HG02884 (cell line): Measurements from ENCODE around the gene GRAP.

Source experiments
- ATAC-seq: cut with Tn5 transposase; IDR thresholded peaks from one replicate; pipeline ENCODE4 v1.9.1; 2021; ENCODE audit warnings: mild to moderate bottlenecking, moderate library complexity; ENCODE audit not compliant: unreplicated experiment

The GRAP gene

DNA sequence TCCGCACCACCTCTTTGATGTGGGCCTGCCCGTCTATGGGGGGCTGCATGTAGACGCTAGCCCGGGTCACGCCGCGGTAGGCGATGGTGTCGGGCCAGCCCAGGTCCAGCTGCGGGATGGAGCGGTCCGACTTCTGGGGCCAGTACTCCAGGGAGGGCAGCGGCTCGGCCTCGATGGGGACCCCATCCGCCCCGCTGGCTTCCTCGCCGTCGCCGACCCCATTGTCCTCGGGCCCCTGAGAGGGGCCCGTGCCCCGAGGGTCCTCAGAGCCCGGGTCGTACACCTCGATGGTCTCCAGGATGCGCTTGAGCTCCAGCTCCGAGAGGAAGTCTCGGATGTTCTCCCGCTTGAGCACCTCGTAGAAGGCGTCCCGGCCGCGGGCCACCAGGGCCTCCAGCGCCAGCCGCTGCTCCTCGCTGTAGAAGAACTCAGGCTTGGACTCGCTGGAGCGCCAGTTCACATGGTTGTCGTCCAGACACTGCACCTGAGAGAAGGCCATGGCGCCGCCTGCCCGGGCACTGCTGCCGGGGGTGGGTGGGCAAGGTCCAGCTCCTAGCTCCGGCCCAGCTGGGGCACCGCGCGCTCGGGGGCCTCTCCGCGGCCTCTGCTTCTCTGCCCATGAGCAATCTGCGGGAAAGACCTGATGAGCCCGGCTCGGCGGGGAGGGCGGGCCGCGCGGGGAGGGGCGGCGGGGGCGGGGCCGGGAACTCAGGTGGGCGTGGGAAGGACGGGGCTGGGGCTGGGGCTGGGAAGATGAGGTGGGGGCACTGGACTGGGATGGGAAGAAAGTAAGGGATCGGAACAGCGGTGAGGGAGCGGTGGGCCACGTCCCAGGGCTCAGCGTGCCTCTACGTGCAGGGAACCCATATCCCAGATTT, 43.0 kb downstream of the GRAP start:
- ATAC-seq = no peak

DNA sequence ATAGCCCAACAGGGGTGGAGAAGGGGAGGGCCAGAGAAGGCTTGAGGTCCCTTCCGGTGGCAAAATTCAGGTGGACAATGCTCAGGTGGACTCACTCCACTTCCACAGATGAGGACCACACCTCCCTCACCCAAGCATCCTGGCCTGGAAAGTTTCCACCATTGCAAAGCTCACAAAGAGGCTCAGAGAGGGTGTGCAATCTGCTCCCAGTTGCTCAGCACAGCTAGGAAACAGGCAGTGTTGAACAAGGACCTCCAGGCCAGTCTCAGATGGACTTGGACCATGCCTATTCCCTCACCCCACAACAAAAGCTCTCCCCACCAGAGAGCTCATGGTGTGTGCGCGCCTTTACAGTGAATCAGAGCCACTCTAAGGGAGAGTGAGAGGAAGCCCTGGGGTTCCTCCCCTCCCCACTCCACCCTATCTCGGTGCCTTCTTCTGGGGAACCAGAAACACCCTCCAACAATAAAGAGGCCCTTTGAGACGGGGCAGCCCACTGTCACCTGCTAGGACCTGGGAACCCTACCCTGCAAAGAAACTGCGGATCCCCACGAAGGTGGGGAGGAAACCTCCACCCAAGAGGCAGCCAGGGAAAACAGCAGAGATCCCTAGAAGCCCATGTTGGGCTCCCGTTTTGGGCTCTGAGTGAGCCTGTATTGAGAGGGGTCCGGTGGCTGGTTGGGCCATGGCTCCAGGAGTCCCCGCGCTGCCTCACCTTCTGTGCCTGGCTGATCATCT, 43.8 kb downstream of the GRAP start:
- ATAC-seq = no peak

DNA sequence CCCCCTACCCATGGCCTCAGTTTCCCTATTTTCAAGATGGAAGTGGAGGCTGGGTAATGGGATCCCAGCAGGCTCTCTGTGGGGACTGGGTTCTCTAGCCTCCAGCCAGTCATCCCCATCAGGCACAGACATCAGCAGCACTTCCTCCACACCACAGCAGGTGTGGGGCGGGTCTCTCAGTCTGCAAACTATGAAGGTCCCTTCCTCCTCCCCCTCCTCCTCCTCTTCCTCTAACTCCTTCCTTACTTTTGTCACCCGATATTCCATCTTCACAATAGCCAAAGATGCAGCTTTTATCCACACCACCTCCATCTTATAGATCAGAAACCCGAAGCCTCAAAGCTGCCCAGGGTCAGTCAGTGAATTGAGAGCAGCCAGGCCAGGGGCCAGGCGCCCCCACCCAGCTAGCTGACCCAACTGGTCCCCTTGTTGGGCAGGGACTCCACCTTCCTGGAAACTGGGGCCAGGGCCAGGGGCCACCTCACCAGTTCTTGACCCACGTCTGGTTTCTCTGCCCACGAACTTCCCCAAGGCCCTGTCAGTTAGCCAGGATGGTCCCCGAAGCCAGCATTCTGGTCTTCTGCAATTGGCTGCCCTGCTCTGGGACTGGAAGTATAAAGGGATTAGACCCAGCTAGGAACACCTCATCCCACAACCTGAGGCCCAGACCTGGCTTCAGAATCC, 44.7 kb downstream of the GRAP start:
- no peak for ATAC-seq

DNA sequence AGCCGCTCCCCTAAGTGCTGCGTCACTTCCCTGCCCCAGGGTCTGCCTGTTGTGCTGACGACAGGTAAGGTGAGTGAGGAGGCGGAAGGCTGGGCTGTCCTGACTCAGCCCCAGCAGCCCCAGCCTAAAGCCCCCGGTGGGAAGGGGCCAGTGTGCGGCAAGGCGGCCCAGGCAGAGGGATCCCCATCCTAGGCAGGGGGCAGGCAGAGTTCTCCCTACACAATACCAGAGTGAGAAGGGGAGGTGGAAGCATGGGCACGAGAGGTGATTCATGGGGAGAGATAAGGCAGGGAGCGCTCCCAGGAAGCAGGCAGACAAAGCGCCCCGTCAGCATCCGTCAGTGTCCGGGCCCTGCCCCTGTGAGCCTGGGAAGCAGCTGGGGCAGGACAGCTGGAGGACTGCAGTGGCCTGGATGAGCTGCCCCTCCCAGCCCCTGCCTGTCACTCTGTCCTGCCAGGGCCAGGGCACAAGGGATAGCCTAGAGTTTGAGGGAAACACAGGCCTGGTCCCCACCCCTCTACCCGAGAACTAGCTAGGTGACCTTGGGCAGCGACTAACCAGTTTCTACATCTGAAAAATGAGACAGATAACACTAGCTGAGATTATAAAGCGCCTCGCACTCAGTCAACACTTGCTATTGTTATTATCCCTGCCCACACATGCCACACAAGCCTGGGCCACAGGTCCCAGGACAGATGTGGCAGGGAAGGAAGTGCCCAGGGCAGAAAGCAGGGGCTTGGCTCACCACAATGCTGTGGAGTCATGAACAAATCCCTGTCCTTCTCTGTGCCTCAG, 46.0 kb downstream of the GRAP start:
- ATAC-seq = no peak

DNA sequence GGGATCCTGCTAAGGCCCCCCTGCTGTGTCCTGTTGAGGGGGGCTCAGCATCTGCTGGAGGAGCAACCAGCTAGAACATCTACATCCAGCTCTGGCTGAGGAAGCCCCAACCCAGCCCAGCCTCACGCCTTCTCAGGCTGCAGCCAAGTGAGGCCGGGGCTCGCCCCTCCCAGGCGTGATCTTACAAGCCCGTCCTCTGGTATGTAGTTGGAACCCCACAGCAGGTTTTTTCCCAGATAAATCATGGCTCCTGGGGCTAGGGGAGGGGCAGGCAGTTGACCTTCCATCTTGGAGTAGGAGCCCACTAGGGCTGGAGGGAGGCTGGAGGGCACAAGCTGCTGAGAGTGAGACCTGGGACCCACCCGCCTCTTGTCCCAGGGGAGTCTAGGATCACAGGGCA, 46.8 kb downstream of the GRAP start:
- no peak for ATAC-seq

DNA sequence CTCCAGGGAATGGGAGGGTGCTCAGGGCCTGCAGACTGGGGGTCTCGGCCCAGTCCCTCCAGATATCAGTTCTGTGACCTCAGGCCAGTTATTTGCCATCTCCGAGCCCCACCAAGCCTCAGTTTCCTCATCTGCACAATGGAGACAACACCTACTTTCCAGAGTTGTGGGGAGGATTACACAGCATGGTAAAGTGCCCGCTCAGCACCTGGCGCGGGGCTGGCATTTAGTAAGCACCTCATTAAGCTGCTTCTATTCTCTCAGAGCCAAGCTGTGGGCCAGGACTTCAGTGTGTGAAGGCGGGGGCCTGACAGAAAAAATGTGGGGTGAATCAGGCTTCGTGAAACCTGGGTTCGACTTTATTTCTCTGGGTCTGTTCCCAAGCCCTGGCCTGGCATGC, 47.4 kb downstream of the GRAP start:
- ATAC-seq = no peak

DNA sequence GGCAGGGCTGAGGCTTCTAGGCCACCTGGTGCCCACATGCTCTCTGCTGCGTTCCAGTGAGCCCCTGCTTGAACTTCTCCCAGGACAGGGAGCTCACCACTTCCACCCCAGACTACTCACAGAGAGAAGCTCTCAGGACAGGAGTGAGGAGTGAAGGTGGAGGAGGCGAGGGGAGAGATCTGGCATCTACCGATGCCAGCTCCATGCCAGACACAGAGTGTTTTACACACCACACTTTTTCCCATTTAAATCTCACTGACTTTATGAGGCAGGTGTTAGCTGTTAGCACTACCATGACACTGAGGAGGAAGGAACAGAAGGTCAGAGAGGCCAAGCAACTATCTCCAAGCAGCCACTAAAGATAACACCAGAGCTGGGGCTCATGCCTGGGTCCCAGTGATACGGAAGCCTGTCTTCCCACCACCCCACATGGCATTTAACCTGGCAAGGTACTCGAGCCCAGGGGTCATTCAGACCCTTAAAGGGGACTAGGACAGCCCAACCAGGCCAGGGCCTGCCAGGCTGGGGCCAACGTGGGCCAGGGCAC, 49.0 kb downstream of the GRAP start:
- ATAC-seq = no peak

DNA sequence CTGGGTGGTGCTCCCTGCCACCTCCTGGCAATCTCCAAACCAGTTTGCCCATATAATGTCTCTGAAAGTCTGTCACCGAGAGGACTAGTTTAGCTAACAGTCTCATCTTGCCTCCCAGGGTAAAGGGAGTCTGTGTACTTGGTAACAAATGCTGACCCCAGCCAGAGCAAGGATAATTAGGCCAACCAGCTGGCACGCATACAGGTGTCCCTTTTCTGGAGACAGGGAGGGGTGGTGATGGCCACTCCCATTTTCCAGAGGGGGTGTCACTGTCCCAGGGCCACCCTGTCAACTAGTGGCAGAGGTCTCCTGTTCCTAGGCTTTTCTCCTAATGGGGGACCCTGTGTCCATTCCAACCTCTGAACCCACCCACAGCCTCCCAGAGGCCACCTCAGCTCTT, 50.3 kb downstream of the GRAP start:
- ATAC-seq = no peak

DNA sequence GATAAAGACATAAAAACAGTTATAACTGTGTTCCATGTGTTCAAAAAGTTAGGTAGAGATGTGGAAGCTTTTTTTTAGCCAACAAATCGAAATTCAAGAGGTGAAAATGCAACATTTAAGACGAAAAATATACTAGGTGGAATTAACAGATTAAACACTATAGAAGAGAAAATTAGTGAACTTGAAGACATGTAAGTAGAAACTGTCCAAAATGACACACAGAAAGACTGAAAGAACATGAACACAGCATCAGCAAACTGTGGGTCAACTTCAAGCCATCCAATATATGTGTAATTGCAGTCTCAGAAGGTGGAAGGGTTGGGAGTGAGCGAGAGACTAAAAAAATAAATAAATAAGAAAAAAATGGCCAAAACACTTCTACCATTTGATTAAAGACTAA, 51.5 kb downstream of the GRAP start:
- no peak for ATAC-seq

DNA sequence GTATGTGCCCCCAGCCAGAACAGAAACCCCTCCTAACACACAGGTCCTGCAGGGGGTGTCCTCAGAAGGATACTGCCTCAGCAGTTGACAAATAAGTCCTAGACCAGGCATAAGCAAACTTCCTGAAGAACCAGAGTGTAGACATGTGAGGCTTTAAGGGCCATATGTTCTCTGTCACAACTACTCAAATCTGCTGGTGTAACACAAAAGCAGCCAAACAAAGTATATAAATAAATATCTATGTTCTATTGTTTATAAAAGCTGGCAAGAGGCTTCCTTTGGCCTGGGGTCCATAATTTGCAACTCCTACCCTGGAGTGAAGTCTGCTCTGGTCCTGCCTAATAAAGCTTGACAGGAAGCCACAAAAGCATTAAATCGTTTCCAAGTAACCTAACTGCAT, 52.1 kb downstream of the GRAP start:
- no peak for ATAC-seq

DNA sequence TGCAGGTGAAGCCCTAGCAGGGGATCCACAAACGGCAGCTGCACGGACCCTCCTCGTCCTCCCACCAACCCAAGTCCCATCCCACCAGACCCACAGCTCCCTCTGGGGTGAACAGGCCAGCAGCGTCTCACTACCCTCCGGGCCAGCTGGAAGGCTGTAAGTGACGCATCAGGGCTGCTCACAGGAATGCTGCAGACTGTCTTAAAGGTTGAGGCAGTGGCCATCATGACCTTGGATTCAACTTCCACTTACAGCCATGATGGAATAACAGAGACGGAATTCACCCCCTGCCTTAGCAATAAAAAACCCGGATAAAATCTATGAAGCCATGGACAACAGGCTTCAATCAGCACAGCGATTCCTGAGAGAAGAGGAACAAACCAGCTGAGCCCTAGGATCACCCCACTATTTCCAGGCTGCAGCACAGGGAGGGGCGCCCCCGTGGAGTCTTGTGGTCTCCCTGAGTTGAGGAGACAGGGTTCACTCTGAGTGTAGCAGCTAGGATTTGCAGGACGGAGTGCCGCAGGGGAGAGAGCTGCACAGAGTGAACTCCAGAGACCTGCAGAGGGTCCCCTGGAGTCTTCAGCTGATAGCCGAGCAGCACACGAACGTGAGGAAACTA, 52.7 kb downstream of the GRAP start:
- ATAC-seq = no peak

DNA sequence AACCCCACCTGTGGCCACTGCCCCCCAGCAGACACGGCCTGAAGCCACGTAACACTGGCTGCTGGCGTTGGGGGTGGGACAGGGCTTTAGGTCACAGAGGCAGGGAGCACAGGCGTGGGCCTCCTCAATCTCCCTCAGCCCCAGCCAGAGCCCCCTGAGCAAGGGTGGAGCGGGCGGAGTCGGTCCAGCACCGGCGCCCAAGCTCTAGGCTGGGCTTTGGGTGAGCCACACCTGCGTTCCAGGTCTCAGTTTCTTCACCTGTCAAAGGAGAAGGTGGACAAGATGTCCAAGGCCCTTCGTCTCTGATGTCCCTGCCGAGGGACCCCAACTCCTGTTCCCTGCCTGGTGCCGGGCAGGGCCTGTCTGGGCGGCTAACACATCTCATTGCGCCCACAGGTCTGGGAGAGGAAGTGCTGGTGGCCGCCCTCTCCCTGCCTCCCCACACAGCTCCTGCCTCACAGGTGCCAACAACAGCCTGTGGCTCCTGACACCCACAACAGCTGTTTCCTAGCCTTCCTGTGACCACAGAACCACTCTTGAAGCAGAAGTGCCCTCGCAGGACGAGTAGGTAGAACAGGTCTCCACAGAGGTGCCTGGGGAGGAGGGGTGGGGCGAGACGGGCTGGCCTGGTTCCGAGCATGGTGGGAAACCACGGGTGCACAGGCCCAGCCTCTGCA, 54.2 kb downstream of the GRAP start:
- ATAC-seq = no peak

DNA sequence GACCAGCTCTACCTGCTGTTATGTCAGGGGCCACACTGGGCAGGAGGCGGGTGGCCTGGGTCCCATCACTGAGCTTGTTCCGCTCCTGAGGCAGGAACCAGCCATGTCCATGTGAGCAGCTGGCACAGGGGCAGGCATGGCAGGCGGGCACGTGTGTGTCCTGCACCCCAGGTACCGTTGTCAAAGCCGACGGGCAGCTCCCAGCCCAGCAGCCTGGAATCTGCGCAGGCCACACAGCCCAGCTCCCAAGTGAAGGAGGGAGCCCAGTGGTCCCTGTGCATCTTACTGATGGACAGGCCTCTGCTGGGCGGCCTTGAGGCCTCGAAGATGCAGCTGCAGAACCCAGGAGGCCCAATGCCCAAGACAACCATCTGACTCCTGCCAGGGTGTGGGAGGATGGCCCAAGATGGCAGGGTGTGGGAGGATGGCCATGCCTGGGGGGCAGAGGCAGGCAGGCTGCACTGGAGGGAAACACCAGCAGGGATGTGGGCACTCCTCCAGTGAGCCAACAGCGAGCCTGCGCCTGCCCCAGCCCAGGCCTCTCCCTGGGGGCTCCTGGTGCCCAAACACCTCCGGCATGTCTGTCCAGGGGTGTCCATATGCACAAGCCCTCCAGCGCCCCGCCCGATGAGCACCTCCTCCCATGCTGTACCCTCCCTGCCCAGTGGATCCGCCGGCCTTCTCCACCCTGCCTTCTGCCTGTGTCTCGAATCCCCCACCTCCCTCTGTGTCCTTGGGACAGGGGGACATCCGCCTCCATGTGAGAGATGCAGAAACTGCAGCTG, 55.0 kb downstream of the GRAP start:
- no peak for ATAC-seq

DNA sequence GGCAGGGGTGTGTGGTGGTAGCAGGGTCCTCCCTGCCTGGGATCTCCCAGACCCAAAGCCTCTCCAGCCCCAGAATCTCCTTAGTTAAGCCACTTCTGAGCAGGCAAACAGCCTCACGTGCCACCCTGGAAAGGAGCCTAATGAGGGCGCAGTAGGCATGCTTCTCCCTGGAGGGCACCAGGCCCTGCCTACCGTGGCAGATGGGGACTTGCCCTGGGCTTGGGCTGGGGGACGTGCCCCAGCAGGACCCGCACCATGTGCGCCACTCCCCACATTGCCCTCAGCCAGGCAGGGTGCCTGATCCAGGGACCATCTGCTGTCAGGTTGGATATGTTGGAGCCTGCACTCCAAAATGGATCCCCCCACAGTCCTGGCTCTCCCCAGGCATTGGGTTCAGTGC, 56.4 kb downstream of the GRAP start:
- ATAC-seq = no peak

DNA sequence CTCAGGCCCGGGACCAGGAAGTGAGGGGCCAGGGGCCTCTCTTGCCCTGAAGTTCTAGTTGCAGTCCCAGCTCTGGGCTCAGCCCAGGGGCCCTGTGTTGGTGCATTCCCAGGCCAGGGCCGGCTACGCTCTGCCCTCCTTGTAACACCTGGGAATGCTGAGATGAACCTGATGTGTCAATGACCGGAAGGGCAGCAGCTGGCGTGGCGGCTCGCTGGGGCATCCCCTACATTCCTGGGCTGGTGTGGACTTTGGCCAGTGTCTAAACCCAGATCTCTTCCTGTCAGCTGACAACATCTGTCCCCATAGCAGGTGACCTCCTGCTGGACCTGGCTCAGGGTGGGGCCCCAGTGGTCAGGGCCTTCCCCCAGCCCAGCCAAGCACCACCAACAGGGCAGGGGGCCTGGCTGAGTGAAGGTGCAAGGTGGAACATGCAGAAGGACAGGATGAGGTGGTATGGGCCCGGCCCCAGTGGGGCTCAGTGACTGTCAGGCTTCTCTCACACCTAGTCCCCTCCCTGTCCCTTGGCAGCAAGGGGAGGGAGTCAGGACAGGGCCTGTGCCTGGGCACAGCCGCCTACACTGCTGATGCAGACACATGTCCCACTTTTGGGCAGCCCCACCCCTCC, 58.1 kb downstream of the GRAP start:
- no peak for ATAC-seq

DNA sequence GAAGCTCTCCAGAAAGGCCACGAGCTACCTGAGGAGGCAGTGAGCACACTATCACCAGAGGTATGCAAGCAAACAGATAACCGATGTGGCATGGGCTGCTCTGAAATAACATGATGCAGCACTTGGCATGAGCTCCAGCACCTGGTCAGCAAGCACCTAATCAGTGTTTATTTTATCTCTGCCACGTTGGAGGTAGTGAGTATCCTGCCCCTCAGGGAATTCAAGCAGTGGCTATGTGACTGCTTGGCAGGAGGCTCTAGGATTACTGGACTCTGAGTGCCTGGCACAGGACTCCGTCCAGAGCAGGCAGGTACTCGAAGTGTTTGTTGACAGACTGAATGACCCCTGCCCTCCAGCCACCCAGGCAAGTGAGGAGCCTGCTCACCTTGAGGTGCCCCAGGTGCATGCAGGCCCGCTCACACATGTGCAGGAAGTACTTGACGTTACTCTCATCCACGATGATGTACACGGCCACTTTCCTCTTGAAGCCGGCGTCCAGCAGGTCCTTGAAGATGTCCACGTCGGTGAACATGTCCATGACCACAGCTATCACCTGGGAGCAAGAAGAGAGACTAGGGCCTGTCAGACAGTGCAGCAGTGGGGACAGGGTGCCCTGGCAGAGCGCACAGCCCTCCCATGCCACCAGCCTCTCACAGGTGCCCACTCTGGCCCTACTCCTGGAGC, 58.8 kb downstream of the GRAP start:
- ATAC-seq = no peak

DNA sequence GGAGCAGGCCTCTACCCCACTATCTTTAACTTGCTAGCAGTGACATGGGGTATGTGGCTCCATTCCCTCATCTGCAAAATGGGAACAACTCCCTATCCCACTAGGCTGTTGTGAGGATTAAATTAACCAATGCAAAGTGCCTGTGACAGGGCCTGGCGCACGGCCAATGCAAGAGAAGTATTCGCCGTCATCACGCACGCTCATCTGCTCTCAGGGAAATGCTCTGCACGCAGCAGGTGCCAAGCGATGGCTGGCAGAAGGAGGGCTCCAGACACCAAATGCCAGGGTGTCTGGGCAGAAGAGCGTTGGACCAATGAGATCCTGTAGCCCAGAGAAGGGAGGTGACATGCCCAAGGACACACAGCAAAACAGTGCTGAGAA, 59.5 kb downstream of the GRAP start:
- no peak for ATAC-seq
